Retina (tissue), 1 donor: ENCODE data around the gene KIF16B.
A peak's percentile ranks its signal among the peaks of the same experiment; 100 is the strongest.
"Not testable (repeated sequence)": the region's sequence is repeated elsewhere in the genome, so short reads cannot be mapped to it uniquely, and the experiment has no call there.

Experiments
- DNase-seq: peaks from one replicate; pipeline ENCODE4 v3.0.0-alpha.2; 2016

KIF16B gene

DNA sequence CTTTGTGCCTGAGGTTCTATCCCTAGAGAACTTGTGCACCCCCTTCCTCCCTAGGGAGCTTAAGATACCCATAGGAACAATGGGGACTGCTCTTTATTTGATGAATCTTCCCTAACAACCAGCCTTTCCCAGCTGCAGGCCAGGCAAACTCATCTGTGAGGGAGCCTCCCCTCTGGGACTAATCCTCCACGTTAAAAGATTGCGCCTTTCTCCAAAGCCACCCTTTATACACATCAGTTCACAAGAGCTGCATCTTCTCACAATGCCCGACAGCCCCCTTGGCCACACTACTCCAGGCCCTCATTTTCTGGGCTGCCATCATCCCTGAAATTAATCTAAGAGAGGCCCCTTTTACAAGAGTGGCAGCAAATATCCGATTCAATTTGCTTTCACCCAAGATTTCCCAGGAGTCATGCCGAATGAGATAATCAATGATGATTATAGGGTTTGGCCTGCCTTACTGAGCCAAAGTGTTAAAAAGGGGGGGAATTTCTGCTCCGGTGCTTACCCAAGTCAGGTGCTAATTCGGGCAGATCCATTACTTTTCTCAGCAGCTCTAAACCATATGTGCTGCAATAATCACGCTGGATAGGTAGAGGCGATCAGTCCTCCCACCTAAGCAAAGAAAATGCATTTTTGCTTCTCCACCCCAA is 336.5 kb downstream of the KIF16B start:
- DNase-seq: peak; percentile 28

DNA sequence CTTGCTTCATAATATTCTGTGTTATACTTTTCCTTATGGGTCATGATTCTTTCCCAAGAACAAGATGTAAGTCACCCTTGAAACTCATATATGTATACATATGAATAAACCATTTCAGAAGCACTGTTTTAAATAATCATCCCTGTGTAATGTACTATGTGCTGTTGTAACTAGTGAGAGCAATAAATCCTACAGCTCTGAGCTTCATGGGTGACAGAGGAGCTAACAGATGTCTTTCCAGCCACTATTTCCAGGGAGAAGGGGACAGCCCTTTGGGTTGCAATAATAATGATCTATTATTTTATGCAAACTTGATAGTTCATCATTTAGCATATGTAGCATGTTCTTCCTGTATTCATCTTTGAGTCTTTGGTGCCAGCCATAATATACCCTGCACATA is 342.8 kb downstream of the KIF16B start:
- DNase-seq: no peak

DNA sequence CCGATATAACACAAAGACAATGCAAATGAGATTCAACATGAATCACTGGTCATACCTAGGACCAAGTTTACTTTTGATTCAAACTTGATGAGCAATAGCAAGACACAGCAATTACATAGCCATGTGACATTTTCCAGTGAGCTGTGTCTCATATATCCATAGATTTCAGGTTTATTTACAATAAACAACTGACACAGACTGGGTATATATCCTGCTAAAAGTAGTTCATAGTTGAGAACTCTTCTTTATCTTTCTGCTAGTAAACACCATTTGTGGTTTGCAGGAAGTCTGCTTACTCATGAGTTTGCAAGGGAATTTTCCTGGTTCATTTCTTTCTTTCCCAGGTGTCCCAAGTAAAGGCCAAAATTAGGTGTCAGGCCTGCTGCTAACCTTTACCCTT is 343.4 kb downstream of the KIF16B start:
- DNase-seq: no peak

DNA sequence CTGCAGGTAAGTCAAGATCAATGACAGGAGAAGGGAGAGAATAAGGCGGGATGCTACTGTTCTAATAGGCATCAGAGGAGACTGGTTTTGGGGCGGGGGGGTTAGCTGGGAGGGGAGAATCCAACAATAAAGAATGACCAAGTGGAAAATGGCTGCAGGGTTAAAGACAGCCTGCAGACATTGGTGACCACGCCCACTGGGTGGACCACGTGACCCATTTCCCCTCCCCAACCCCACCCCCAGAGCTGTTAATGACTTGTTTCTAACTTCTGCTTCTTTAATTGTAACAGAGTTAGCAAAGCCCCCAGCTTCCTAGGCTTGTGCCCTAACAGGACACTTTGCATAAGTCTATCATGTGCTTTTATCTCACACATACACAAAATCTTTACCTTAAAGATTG is 344.5 kb downstream of the KIF16B start:
- no peak for DNase-seq

DNA sequence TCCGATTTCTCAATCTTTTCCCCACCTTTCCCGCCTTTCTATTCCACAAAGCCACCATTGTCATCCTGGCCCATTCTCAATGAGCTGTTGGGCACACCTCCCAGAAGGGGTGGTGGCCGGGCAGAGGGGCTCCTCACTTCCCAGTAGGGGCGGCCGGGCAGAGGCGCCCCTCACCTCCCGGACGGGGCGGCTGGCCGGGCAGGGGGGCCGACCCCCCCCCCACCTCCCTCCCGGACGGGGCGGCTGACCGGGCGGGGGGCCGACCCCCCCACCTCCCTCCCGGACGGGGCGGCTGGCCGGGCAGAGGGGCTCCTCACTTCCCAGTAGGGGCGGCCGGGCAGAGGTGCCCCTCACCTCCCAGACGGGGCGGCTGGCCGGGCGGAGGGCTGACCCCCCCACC is 346.3 kb downstream of the KIF16B start:
- not testable (repeated sequence) for DNase-seq

DNA sequence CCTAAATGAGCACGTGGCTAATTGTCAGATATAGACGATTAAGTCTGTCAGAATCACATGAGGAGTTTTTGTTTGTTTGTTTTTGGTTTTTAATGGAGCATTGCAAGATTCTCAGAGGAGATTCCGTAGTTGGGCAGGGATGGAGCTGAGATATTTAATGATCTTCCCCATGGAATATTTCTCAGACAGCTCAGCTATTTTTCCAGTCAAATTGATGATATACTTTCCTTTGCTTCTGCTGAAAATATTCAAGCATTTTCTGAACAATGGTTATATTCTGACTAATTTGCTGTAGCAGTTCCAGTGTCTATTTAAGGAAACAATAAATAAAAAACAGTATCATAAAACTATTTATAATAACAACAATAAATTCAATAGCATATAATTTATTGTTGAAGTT is 348.4 kb downstream of the KIF16B start:
- no peak for DNase-seq

DNA sequence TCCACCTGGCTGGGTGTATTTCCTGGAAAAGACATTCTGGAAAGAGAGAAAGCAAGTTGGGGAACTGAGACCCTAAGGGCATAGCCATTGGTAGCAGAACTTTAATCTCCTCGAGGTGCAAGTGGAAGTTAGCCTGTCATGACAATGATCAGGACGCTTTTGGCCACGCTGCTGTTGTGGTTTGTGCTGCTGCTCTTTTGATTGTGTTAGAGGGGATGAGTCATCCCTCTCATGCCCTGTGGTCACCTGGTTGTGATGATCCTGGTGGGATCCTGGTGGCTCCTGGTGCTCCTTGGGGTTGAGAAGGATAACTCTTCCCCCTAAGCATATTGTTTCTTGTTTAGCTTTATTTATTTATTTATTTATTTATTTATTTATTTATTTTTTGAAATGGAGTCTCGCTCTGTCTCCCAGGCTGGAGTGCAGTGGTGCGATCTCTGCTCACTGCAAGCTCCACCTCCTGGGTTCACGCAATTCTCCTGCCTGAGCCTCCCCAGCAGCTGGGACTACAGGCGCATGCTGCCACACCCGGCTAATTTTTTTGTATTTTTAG is 350.3 kb downstream of the KIF16B start:
- no peak for DNase-seq
